Body of pancreas (tissue), 4 donors: ENCODE results near the gene LMX1B. TPM values are rescaled to one million over a fixed set of nuclear protein-coding genes. Genes with fewer than 3 reads are reported as not detected.
"Not testable (repeated sequence)": the region's sequence is repeated elsewhere in the genome, so short reads cannot be mapped to it uniquely, and the experiment has no call there.

Experiments used
- ATAC-seq: fragments of 150-250 bp; one replicate; pipeline ENCODE4 v1.9.1; 2016
- DNase-seq, 4 donors: peaks; one replicate each; pipeline ENCODE4 v3.0.0-alpha.2; 2019
- H3K27ac ChIP-seq, 4 donors: fragments of 200-600 bp; sonication (generic); 1 replicate in 3 of 4; 2 replicates in 1 of 4; pipeline versions ENCODE4 v1.5.1 to v1.6.1; 2016 to 2019; ENCODE audit warnings: mild to moderate bottlenecking in 1 of 4, mixed read lengths in 1 of 4, moderate library complexity in 1 of 4
- H3K27me3 ChIP-seq, 2 donors: fragments of 200-600 bp; sonication (generic); one replicate each; pipeline ENCODE4 v1.6.0; 2016; ENCODE audit warnings: mild to moderate bottlenecking in 1 of 2
- H3K36me3 ChIP-seq, 2 donors: fragments of 200-600 bp; sonication (generic); replicated peaks in 1 of 2; 2 replicates each; pipeline ENCODE4 v1.5.1; 2016; ENCODE audit warnings: low read depth in 2 of 2; ENCODE audit not compliant: insufficient read depth in 1 of 2
- H3K4me1 ChIP-seq: fragments of 200-600 bp; sonication (generic); one replicate; pipeline ENCODE4 v1.6.0; 2016
- H3K4me3 ChIP-seq, 2 donors: fragments of 200-600 bp; sonication (generic); 1 replicate in 1 of 2; 2 replicates in 1 of 2; pipeline ENCODE4 v1.5.1; 2016 to 2019
- H3K9me3 ChIP-seq, 3 donors: fragments of 200-600 bp; sonication (generic); 1 replicate in 2 of 3; 2 replicates in 1 of 3; pipeline ENCODE4 v1.5.1; 2016
- CTCF ChIP-seq, 7 experiments: fragments of 450-650 bp in 4 of 7; fragments of 200-600 bp in 3 of 7; sonication (generic) in 3 of 7; IDR thresholded peaks; one replicate each; pipeline ENCODE4 v1.5.1; 2016 to 2019; ENCODE audit warnings: antibody characterized with exemption in 7 of 7
- POLR2A ChIP-seq, 3 donors: fragments of 450-650 bp; IDR thresholded peaks; one replicate each; pipeline ENCODE4 v1.6.1; 2016; ENCODE audit warnings: antibody characterized with exemption in 3 of 3, mild to moderate bottlenecking in 2 of 3
- WGBS, 2 donors: methylation state at CpG; one replicate each; pipeline ENCODE4 v1.1.5; 2017; 5-methylcytosine and 5-hydroxymethylcytosine counted together
- intact Hi-C: fragments of 100-400 bp; cut with DNase I; formaldehyde crosslinking; loops from one replicate; pipeline ENCODE4 v1.15.1; 2023
- total RNA-seq, 2 donors: library from RNA; depleted of rRNA; stranded (reverse); fragments of >200 nt; gene quantifications; one replicate each; pipeline ENCODE4 v1.1.0, GENCODE V29; 2016

The LMX1B gene
- total RNA-seq, 2 donors from 2014 or later: 0.26 TPM; not detected in 1

- TF ChIP-seq POLR2A (IDR thresholded peaks at IDR 0.05) (no peak), CTCF (IDR thresholded peaks at IDR 0.05) (no peak)
- no peak for DNase-seq
- Histone ChIP-seq H3K27me3 (no peaks in the 10 kb centered on the region), H3K27ac (no peak overlapping the region), H3K9me3 (peaks cover 0 to 5% (median 0%) of the 10 kb centered on the region in 3 donors), H3K4me3 (no peak overlapping the region), H3K4me1 (no peaks in the 10 kb centered on the region), H3K36me3 (no peaks in the 10 kb centered on the region)
- WGBS, 2 donors: 57 to 81% methylated on average over 6 of the region's 6 CpGs
- no peak for ATAC-seq
- intact Hi-C loops: no loop called here
Observed at GRCh38 chr9:126578029-126578428, 35.7 kb upstream of the LMX1B start.

GRCh38 chr9:126580319-126580718 lies 33.4 kb upstream of the LMX1B start:
- intact Hi-C loops: not testable (repeated sequence)

DNA sequence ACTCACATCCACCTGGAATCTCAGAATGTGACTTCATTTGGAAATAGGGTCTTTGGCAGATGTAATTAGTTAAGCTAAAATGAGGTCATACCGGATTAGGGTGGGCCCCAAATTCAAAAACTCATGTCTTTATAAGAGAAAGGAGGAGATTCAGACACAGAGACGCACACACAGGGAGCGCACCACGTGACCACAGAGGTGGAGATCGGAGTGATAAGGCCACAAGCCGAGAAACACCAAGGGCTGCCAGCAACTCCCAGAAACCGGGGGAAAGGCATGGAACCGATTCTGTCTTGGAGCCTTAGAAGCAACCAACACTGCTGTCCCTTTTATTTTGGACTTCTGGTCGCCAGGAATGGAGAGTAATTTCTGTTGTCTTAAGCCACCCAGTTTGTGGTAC lies 31.8 kb upstream of the LMX1B start:
- TF ChIP-seq CTCF (IDR thresholded peaks at IDR 0.05) (no peak), POLR2A (IDR thresholded peaks at IDR 0.05) (no peak)
- H3K36me3 ChIP-seq: no peaks in the 10 kb centered on the region

More at GRCh38 chr9:126580319-126580718, 33.4 kb upstream of the LMX1B start:
- H3K27ac ChIP-seq, ATAC-seq, H3K9me3 ChIP-seq, H3K27me3 ChIP-seq, H3K4me1 ChIP-seq, H3K4me3 ChIP-seq, H3K36me3 ChIP-seq, DNase-seq: not testable (repeated sequence)
- WGBS, 2 donors: 78 to 81% methylated on average over 5 of the region's 5 CpGs

DNA sequence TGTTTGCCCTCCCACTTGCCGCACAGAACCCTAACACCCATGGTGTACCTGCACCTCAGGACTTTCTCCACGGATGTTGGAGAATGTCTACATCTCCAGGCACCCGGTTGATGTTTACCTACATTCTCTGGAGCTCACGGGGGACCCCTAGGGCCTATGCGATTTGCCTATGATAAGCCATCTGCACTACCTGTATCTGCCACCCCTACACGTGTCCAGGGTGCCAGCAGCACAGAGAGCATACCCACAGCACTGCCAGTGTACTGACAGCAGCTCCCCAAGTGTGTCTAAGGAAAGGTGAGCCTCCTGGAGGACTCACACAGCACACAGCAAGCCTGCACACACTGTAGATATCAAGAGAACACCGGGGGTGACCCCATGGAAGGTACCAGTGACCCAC lies 31.3 kb upstream of the LMX1B start:
- no peak overlapping the region for H3K4me3 ChIP-seq
- H3K27ac ChIP-seq: no peak overlapping the region
- DNase-seq: no peak
- H3K27me3 ChIP-seq: no peaks in the 10 kb centered on the region
- H3K36me3 ChIP-seq: no peaks in the 10 kb centered on the region
- intact Hi-C loops: no loop called here
- TF ChIP-seq CTCF (IDR thresholded peaks at IDR 0.05) (no peak), POLR2A (IDR thresholded peaks at IDR 0.05) (no peak)
- ATAC-seq: no peak
- WGBS, 2 donors: 49 to 80% methylated on average over 1 to 7 of the region's 7 CpGs
- peaks cover 8% of the 10 kb centered on the region for H3K4me1 ChIP-seq
- H3K9me3 ChIP-seq: no peaks in the 10 kb centered on the region

More for the DNA sequence above, 31.8 kb upstream of the LMX1B start:
- peaks cover 3% of the 10 kb centered on the region for H3K4me1 ChIP-seq
- DNase-seq (no peak), ATAC-seq (no peak)
- intact Hi-C loops: no loop called here
- no peak overlapping the region for H3K4me3 ChIP-seq
- no peak overlapping the region for H3K27ac ChIP-seq
- WGBS, 2 donors: 42 to 70% methylated on average over 9 of the region's 9 CpGs
- H3K9me3 ChIP-seq: no peaks in the 10 kb centered on the region
- no peaks in the 10 kb centered on the region for H3K27me3 ChIP-seq

- no peaks in the 10 kb centered on the region for H3K36me3 ChIP-seq
- intact Hi-C loops: no loop called here
- TF ChIP-seq POLR2A (IDR thresholded peaks at IDR 0.05): no peak
- TF ChIP-seq CTCF (IDR thresholded peaks at IDR 0.05): no peak
- 31 to 35% methylated on average over 16 to 17 of the region's 17 CpGs for WGBS, 2 donors
- no peak overlapping the region for H3K27ac ChIP-seq
- no peak for DNase-seq
- no peak for ATAC-seq
- no peaks in the 10 kb centered on the region for H3K27me3 ChIP-seq
- H3K9me3 ChIP-seq: no peaks in the 10 kb centered on the region
- H3K4me1 ChIP-seq: peaks cover 14% of the 10 kb centered on the region
- no peak overlapping the region for H3K4me3 ChIP-seq
Observed at GRCh38 chr9:126583144-126583760, 30.5 kb upstream of the LMX1B start.
